GM18868 (cell line): ENCODE measurements around the gene IKBIP.
"Not testable (repeated sequence)": the region's sequence is repeated elsewhere in the genome, so short reads cannot be mapped to it uniquely, and the experiment has no call there.

ENCODE experiments used
- ATAC-seq: cut with Tn5 transposase; IDR thresholded peaks from one replicate; pipeline ENCODE4 v1.9.1; 2021; ENCODE audit warnings: mild to moderate bottlenecking, moderate library complexity; ENCODE audit not compliant: unreplicated experiment

Gene IKBIP

GRCh38 chr12:98578821-98579220, 65.8 kb downstream of the IKBIP start:
- ATAC-seq = no peak

GRCh38 chr12:98578392-98578791, 66.2 kb downstream of the IKBIP start:
- ATAC-seq = no peak

GRCh38 chr12:98576795-98577194, 67.8 kb downstream of the IKBIP start:
- ATAC-seq = not testable (repeated sequence)

GRCh38 chr12:98575013-98575412, 69.6 kb downstream of the IKBIP start:
- ATAC-seq = no peak
